Parathyroid adenoma (tissue), 2 donors: Measurements from ENCODE around the gene ACE.

Experiments
- H2AFZ ChIP-seq: fragments of 300-600 bp; sonication (generic); one replicate; pipeline ENCODE4 v1.7.0; 2017; ENCODE audit warnings: antibody characterized with exemption, mild to moderate bottlenecking
- H3K27ac ChIP-seq: fragments of 300-600 bp; sonication (generic); one replicate; pipeline ENCODE4 v1.7.0; 2017
- H3K27me3 ChIP-seq: fragments of 300-600 bp; sonication (generic); one replicate; pipeline ENCODE4 v1.7.0; 2017; ENCODE audit warnings: low read length; ENCODE audit not compliant: control insufficient read depth, insufficient read depth
- H3K36me3 ChIP-seq: fragments of 300-600 bp; sonication (generic); one replicate; pipeline ENCODE4 v1.7.0; 2017; ENCODE audit warnings: low read length; ENCODE audit not compliant: control insufficient read depth, insufficient read depth
- H3K4me1 ChIP-seq: fragments of 300-600 bp; sonication (generic); one replicate; pipeline ENCODE4 v1.7.0; 2017; ENCODE audit warnings: control low read depth
- H3K4me2 ChIP-seq: fragments of 300-600 bp; sonication (generic); one replicate; pipeline ENCODE4 v1.7.0; 2017; ENCODE audit warnings: low read length
- H3K4me3 ChIP-seq: fragments of 300-600 bp; sonication (generic); one replicate; pipeline ENCODE4 v1.7.0; 2017; ENCODE audit warnings: low read depth, low read length
- H3K79me2 ChIP-seq: fragments of 300-600 bp; sonication (generic); one replicate; pipeline ENCODE4 v1.7.0; 2017; ENCODE audit warnings: control low read depth
- H3K9ac ChIP-seq: fragments of 300-600 bp; sonication (generic); one replicate; pipeline ENCODE4 v1.7.0; 2017; ENCODE audit warnings: mild to moderate bottlenecking
- H3K9me3 ChIP-seq: fragments of 300-600 bp; sonication (generic); one replicate; pipeline ENCODE4 v1.7.0; 2017; ENCODE audit warnings: low read length; ENCODE audit not compliant: control insufficient read depth
- TF ChIP-seq, protein P1 (sequence below): fragments of 300-600 bp; sonication (generic); IDR thresholded peaks from one replicate; pipeline ENCODE4 v1.7.0; 2017; ENCODE audit warnings: antibody characterized with exemption, mild to moderate bottlenecking
- donor health status: primary hyperparathyroidism.

ACE gene

DNA sequence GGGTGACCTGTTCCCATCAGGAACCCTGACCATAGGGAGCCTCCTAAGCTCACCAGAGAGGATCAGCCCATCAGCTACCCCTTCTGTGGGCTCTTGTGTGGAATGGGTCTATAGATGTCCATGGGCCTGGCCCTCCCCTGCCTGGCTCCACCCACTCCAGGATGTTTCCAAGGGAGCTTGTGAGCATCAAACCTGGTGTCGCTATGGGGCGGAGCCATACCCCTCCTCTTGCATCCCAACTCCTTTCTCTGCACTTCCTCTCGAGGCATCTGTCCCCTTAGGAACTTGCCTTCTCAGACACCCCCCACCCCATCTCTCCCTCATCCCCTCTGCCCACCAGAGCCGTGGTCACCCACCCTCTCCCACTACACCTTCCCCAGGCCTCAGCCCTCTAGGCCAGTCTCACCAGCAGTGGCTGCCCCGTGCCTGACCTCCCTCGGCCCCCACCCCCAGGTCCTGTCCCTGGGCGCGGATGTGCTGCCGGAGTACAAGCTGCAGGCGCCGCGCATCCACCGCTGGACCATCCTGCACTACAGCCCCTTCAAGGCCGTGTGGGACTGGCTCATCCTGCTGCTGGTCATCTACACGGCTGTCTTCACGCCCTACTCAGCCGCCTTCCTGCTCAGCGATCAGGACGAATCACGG is 56.7 kb downstream of the ACE start:
- Histone ChIP-seq H3K27ac (no peak overlapping the region), H3K36me3 (no peaks in the 10 kb centered on the region), H2AFZ (no peak overlapping the region), H3K9ac (no peak overlapping the region), H3K9me3 (no peaks in the 10 kb centered on the region), H3K4me2 (no peak overlapping the region), H3K4me3 (no peak overlapping the region), H3K27me3 (no peaks in the 10 kb centered on the region), H3K79me2 (no peaks in the 10 kb centered on the region), H3K4me1 (peaks cover 4% of the 10 kb centered on the region)
- TF ChIP-seq, protein P1, sequence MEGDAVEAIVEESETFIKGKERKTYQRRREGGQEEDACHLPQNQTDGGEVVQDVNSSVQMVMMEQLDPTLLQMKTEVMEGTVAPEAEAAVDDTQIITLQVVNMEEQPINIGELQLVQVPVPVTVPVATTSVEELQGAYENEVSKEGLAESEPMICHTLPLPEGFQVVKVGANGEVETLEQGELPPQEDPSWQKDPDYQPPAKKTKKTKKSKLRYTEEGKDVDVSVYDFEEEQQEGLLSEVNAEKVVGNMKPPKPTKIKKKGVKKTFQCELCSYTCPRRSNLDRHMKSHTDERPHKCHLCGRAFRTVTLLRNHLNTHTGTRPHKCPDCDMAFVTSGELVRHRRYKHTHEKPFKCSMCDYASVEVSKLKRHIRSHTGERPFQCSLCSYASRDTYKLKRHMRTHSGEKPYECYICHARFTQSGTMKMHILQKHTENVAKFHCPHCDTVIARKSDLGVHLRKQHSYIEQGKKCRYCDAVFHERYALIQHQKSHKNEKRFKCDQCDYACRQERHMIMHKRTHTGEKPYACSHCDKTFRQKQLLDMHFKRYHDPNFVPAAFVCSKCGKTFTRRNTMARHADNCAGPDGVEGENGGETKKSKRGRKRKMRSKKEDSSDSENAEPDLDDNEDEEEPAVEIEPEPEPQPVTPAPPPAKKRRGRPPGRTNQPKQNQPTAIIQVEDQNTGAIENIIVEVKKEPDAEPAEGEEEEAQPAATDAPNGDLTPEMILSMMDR = no peak

DNA sequence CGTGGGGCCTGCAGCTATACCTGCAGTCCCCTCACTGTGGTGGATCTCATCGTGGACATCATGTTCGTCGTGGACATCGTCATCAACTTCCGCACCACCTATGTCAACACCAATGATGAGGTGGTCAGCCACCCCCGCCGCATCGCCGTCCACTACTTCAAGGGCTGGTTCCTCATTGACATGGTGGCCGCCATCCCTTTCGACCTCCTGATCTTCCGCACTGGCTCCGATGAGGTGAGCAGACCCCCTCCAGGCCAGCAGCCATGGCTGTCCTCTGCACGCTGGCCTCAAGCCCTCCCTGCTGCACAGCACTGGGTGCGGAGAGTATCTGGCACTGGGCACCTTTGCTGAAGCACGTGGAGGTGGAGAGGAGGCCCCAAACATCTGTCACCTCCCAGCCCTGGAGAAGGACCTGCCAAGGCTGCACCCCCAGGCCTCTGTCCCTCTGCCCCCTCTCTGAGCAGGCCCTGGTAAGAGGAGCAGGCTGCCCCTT is 57.3 kb downstream of the ACE start:
- H3K27me3 ChIP-seq = no peaks in the 10 kb centered on the region
- peaks cover 6% of the 10 kb centered on the region for H3K4me1 ChIP-seq
- no peaks in the 10 kb centered on the region for H3K9me3 ChIP-seq
- H3K79me2 ChIP-seq = no peaks in the 10 kb centered on the region
- H3K4me2 ChIP-seq = no peak overlapping the region
- H2AFZ ChIP-seq = no peak overlapping the region
- no peak overlapping the region for H3K9ac ChIP-seq
- H3K4me3 ChIP-seq = no peak overlapping the region
- no peaks in the 10 kb centered on the region for H3K36me3 ChIP-seq
- H3K27ac ChIP-seq = no peak overlapping the region
- TF ChIP-seq, protein P1 = no peak

DNA sequence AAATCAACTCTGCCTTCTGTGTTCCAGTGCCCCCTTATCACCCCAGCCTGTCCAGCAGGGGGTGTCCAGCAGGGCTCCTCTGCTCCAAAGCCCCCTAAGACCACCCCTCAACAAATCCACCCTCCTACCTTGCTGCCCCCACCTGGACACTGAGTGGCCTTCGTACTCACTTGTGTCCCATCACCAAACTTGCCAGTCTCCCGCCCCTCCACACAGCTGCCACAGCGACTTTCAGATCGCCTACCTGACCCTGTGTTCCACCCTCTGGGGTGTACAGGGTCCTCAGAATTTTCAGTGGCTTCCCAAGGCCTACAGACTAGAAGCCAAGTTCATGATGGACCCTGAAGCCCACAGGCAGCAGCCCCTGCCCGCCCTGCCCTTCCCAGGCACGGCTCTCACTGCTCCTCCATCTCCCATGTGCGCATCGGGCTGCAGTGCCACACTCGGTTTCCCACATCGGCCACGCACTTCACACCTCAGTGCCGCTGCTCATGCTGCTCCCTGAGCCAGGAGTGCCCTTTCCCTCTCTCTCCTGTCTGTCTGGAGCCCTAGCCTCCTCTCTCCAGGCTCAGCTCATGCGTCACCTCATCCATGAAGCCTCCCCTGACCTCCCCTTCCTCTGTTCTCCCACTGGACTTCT is 58.1 kb downstream of the ACE start:
- no peak overlapping the region for H3K4me2 ChIP-seq
- H2AFZ ChIP-seq = no peak overlapping the region
- H3K4me1 ChIP-seq = peaks cover 6% of the 10 kb centered on the region
- no peak overlapping the region for H3K27ac ChIP-seq
- no peaks in the 10 kb centered on the region for H3K27me3 ChIP-seq
- H3K9me3 ChIP-seq = no peaks in the 10 kb centered on the region
- no peaks in the 10 kb centered on the region for H3K79me2 ChIP-seq
- no peak overlapping the region for H3K9ac ChIP-seq
- H3K4me3 ChIP-seq = no peak overlapping the region
- H3K36me3 ChIP-seq = no peaks in the 10 kb centered on the region
- TF ChIP-seq, protein P1 = no peak

DNA sequence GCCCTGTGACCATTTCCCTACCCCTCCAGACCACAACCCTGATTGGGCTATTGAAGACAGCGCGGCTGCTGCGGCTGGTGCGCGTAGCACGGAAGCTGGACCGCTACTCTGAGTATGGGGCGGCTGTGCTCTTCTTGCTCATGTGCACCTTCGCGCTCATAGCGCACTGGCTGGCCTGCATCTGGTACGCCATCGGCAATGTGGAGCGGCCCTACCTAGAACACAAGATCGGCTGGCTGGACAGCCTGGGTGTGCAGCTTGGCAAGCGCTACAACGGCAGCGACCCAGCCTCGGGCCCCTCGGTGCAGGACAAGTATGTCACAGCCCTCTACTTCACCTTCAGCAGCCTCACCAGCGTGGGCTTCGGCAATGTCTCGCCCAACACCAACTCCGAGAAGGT is 58.8 kb downstream of the ACE start:
- Histone ChIP-seq H3K27ac (no peak overlapping the region), H3K27me3 (no peaks in the 10 kb centered on the region), H2AFZ (no peak overlapping the region), H3K4me1 (peaks cover 6% of the 10 kb centered on the region), H3K79me2 (no peaks in the 10 kb centered on the region), H3K9ac (no peak overlapping the region), H3K36me3 (no peaks in the 10 kb centered on the region), H3K4me3 (no peak overlapping the region), H3K4me2 (no peak overlapping the region), H3K9me3 (no peaks in the 10 kb centered on the region)
- TF ChIP-seq, protein P1 = no peak
